ENCODE results near the gene FAAP20.

Gene FAAP20

DNA sequence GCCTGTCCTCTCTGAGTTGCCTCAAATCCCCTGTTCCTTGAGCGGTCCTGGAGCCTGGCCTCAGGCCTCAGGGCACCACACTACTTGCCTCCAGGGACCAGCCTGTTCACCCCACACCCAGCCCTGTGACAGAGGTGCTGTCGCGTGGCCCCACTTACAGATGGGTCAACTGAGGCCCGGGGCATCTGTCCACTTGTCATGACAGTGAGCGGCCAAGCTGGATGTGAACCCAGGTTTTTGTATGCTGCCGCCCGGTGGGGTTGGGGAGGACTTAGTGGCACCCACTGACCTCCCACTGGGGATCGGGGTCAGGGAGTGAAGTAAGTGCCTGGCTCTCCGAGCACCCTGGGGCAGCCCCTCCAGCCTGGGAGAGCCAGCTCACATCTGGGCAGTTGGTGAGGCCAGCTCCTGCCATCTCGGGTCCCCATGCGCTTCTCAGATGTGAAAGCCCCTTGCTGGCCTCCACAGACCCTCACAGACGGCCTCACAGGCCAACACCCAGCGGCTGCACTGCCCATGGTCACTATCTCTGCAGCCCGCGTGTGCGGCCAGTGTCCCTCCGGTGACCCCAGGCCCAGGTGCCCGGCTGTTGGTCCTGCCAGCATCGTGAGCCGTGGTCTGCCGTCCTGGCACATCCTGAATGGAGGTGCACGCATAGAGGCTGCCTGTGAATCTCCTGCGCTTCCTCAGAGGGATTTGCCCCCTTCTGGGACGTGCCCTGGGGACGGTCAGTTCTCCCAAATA lies 9.3 kb upstream of the FAAP20 start:
- H3K4me3 ChIP-seq (replicated peaks in 1 of 2; ENCODE audit: low read depth in 2 of 2, low read length in 2 of 2) = peak overlapping the region; percentile 52 to 59
- TF ChIP-seq CTCF (IDR thresholded peaks at IDR 0.05; ENCODE audit: low read depth, low read length) = no peak
- DNase-seq (ENCODE audit: low read depth in 2 of 2) = no peak

DNA sequence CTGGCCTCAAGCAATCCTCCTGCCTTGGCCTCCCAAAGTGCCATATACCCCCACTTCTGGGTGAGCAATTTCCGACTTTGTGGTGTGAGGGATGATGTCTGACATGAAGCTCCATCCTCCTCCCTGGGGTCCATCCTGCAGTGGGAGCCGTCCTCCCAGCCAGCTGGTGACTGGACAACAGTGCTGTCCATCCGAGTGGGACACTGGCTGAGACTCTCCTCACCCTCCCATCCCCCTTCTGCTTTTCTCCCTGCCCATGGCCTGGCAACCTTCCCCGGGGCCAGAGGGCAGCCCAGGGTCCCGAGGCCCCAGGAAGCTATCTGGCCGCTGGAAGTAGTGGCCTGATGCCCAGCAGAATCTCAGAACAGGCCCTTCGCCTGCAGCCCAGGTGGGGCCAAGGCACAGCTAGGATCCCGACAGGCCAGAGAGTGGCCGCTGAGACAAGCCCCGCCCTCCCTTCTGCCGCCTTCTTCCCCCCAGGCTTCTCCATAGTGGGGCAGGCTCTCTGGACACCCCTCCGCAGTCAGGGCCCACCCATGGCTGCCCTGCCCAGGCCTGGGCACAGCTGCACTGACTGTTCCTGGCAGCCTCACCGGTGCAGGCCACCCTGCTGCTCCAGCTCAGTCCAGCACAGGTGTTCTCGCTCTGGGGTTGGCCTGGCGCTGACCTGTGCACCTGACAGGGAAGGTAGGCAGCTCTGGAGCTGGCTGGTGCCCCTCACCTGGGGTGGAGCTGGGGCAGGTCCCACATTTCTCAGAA lies 8.4 kb upstream of the FAAP20 start:
- TF ChIP-seq CTCF (IDR thresholded peaks at IDR 0.05; ENCODE audit: low read depth, low read length) = no peak
- DNase-seq (ENCODE audit: low read depth in 2 of 2) = no peak
- H3K4me3 ChIP-seq (replicated peaks in 1 of 2; ENCODE audit: low read depth in 2 of 2, low read length in 2 of 2) = no peak overlapping the region

- H3K4me3 ChIP-seq (replicated peaks in 1 of 2; ENCODE audit: low read depth in 2 of 2, low read length in 2 of 2) = no peak overlapping the region
- no peak for TF ChIP-seq CTCF (IDR thresholded peaks at IDR 0.05; ENCODE audit: low read depth, low read length)
- no peak for DNase-seq (ENCODE audit: low read depth in 2 of 2)
Measured at GRCh38 chr1:2202008-2202575, 7.5 kb upstream of the FAAP20 start.

DNA sequence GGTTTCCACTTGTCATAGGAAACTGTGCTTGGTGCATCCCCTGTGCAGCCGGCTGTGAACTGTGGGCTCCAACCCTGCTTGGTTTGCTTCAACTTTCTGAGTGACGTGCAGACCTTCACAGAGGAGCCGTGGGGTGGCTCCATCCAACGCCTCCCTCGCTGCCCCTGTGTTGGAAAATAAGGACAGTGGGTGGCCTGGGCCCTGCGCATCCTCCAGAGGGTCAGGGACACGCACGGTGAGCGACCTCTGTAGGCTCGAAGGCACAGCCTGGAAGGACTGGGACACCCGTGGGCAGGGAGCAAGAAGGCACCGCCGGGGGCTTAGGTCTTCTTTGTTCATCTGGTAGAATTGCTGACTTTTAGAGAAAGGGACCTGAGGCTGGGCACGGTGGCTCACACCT lies 6.5 kb upstream of the FAAP20 start:
- DNase-seq (ENCODE audit: low read depth in 2 of 2) = no peak
- H3K4me3 ChIP-seq (replicated peaks in 1 of 2; ENCODE audit: low read depth in 2 of 2, low read length in 2 of 2) = no peak overlapping the region
- no peak for TF ChIP-seq CTCF (IDR thresholded peaks at IDR 0.05; ENCODE audit: low read depth, low read length)

GRCh38 chr1:2200308-2200943 lies 5.9 kb upstream of the FAAP20 start:
- no peak for TF ChIP-seq CTCF (IDR thresholded peaks at IDR 0.05; ENCODE audit: low read depth, low read length)
- H3K4me3 ChIP-seq (replicated peaks in 1 of 2; ENCODE audit: low read depth in 2 of 2, low read length in 2 of 2) = peak overlapping the region in 1 of 2 donors; percentile 10
- DNase-seq (ENCODE audit: low read depth in 2 of 2) = no peak

- DNase-seq (ENCODE audit: low read depth in 2 of 2) = peak; percentile 91 to 94
- TF ChIP-seq CTCF (IDR thresholded peaks at IDR 0.05; ENCODE audit: low read depth, low read length) = peak; percentile 5
- peak overlapping the region; percentile 44 to 60 for H3K4me3 ChIP-seq (replicated peaks in 1 of 2; ENCODE audit: low read depth in 2 of 2, low read length in 2 of 2)
Measured at GRCh38 chr1:2199042-2199810, 4.7 kb upstream of the FAAP20 start.
